ENCODE data around the gene MAEA.
"Not testable (repeated sequence)": the region's sequence is repeated elsewhere in the genome, so short reads cannot be mapped to it uniquely, and the experiment has no call there.

The MAEA gene

DNA sequence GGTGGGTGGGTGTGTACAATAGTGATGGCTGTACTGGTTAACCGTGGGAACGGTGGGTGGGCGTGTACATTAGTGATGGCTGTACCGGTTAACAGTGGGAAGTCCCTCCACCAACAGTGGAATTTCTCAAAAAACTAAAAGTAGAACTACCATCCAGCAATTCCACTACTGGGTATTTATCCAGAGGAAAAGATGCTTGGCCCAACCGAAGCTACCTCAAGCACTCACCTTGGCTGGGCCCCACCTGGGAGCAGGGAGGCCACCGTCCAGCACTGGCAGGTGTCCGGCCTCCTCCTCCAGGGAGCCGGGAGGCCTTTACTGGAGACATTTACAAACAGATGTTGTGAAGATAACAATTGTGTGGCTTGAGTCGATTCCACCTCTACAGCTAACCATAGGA is 6.0 kb upstream of the MAEA start:
- no peak for DNase-seq

DNA sequence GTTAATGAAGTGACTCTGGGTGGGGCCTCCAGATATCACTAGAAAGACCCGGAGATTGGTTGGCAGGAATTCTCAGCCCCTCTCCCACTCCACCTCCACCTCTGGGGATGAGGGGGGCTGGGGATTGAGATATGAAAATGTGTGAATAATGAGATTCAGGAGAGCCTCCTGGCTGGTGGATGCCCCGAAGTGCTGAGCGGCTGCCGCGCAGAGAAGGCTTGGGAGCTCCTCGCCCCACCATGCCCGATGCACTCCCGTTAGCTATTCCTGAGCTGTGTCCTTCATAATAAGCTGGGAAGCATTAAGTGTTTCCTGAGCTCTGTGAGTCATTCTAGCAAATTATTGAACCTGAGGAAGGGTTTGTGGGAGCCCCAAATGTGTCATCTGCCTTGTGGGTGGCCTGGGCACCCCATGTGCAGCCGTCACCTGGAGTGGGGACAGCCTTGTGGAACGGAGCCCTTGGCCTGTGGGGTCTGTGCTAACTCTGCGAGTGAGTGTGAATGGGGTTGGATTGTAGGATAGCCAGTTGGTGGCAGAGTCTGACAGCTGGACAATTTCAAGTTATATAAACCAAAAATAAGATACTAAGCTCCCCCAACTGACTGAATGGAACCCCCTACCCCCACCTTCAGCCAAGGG is 4.4 kb upstream of the MAEA start:
- no peak for DNase-seq

- no peak for DNase-seq
Observed at GRCh38 chr4:1285790-1286553, 3.7 kb upstream of the MAEA start.

- no peak for DNase-seq
Observed at GRCh38 chr4:1288786-1289185, 905 bp upstream of the MAEA start.

DNA sequence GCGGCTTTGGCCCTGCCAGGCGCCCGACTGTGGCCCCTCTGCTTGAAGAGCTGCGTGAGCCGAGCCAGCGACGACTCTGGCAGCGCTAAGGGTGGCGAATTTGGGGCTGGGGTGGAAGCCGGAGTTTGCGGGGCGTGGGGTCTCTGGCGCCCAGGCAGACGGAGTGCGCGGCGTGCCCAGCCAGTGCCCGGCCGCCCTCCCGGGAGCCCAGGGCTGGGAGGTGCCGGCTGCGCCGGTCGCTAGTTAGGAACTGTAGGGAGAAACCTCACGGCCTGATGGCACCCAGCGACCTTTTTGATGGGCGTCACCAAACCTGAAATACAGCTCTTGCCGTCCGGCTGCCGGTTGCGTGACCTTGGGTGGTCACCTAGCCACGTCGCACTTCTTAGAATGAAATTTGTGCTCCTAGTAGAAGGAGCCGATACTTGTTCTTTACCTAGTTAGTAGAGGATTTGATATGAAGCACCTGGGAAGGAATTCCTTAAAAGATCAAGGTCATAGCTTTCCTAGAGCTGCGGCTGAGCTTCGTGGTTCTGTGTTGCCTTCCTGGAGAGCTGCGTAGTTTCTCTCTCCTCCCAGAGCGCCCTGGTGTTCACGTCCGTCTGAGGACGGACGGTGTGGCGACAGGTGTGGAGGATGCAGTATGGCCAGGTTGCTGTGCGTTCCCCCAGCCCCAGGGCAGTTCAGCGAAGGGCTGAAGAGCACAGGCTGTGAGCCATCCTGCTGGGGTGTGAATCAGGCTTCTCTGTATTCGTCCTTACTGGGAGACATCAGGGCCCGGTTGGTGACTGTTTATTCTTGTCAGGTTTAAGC is 680 bp downstream of the MAEA start:
- DNase-seq = peak; percentile 42

DNA sequence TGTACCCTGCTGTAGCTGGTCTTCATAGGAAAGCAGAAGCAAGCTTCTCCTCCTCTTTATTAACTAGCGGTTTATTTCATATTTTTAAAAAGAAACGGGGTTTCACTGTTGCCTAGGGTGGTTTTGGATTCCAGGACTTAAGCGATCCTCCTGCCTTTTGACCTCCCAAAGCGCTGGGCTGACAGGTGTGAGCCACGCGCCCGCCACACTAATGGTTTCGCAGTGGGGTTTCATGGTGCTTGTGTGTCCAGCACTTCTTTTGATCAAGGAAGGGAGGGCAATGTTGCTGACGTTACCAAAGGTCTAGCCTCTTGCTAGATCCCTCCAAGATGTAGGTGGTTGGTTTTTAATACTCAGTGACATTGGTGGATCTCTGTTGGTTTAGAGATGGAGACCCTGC is 1.4 kb downstream of the MAEA start:
- no peak for DNase-seq

DNA sequence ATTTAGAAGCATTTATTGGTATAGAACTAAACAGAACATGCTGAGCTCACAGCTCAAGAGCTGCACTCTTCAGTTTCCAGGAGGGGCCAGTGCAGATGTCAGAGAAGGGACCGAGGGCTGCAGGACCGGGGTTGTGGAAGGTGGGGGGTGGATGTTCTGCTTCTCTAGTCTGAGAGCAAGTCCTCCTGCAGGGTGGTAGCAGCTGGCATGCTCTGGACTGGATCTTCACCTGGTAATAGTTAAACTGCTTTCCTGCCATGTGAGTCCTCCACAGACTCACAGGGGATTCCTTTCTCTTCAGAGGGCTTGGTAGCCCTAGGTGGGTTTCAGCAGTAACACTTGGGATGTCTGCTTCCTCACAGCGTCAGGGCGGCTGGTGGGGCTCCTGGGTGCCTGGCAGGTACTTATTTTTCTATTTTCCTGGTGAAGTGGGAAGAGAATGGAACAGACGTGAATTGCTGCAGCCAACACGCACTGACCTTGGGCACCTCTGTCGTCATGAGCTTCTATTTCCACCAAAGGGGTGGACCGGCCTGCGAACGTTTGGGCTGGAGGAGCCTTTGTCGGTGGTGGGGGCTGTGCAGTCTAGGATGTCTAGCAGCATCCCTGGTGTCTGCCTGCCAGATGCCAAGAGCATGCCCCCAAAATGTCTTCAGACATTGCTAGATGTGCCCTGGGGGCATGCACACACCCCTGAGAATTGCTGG is 2.5 kb downstream of the MAEA start:
- no peak for DNase-seq

DNA sequence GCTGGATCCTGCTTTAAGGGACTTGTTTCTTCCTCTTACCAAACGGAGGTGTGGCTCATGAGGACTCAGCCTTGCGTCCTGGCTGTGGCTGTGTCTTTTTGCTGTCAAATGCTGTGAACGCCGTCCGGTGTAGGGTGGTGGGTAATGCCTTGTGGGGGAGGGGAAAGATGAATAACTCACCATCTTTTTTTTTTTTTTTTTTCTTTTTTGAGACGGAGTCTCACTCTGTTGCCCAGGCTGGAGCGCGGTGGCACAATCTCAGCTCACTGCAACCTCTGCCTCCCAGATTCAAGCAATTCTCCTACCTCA is 3.0 kb downstream of the MAEA start:
- DNase-seq = not testable (repeated sequence)

GRCh38 chr4:1293531-1293941 is 3.8 kb downstream of the MAEA start:
- no peak for DNase-seq

- no peak for DNase-seq
Observed at GRCh38 chr4:1293991-1294390, 4.3 kb downstream of the MAEA start.

GRCh38 chr4:1294424-1294823 is 4.7 kb downstream of the MAEA start:
- no peak for DNase-seq

DNA sequence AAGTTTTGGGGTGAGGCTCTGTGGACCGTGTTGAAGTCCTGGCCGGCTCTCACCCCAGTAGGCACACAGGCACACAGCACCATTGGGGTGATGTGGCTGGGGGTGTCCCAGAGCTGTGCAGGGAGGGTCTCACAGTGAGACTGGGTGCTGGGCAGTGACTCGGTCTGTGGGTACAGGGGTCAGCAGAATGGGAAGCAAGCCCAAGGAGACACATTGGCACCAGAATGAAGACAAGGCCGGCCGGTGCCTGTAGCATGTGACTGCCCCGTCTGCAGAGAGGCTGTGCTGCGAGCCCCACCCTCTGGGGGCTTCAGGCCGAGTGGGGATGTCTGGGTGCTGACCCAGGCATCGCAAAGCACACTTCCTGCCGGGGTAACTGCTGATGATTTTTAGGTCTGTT is 5.2 kb downstream of the MAEA start:
- DNase-seq = no peak

- no peak for DNase-seq
Observed at GRCh38 chr4:1295405-1296055, 5.8 kb downstream of the MAEA start.

GRCh38 chr4:1296324-1297022 is 6.8 kb downstream of the MAEA start:
- no peak for DNase-seq

DNA sequence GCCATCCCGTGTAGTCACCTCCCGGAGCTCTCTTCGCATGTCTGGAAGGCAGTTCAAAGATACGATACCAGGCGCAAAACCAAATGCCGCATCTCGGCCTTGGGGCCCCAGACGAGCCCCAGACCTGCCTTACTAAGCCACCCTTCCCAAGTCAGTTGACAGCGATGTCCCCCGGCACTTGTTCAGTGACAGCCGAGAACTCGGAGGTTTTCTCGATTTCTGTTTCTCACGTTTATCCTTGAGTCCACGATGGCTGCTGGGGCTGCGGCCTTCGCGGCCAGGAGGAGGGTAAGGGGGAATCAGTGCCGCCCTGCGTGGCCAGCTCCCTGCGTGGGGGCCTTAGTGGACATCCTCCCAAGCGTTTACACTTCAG is 7.3 kb downstream of the MAEA start:
- no peak for DNase-seq

DNA sequence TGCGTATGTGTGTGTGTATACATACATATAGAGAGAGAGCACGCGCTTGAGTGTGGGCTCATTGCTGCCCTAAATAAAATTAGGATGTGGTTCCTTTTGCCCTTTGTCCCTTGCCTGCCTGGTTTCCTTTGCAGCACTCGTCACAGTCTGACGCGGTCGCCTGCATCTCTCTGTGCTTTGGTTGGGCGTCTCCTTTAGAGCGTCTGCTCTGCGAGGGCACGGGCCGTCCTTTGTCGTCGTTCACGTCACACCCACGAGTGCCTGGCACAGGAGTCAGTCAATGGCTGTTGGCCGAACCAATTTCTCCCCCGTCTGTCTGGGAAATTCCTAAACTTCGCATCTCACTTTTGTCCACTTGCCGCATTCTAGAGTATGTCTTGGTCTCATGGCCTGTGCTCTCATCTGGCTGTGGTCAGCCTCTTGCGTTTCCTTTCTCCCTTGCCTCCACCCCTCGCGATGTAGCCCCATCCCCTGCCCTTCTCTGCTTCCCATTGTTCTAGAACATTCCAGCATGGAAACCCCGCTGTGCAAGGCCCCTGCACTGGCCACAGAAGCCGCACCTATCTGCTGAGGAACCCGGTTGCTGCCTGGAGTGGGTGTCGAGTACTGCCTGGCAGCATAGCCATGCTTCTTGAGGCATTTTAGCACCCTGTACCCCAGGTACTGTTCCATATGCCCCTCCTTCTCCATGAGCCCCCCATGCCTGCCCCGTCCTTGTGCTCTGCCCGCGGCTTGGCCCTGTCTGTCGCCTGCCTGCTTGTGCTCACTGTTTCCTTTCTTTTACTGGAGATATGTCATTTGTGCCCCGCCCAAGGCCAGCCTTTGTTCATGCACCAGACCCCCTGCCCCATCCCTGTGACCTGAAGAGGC is 8.0 kb downstream of the MAEA start:
- no peak for DNase-seq

GRCh38 chr4:1298461-1298860 is 8.8 kb downstream of the MAEA start:
- DNase-seq = no peak

DNA sequence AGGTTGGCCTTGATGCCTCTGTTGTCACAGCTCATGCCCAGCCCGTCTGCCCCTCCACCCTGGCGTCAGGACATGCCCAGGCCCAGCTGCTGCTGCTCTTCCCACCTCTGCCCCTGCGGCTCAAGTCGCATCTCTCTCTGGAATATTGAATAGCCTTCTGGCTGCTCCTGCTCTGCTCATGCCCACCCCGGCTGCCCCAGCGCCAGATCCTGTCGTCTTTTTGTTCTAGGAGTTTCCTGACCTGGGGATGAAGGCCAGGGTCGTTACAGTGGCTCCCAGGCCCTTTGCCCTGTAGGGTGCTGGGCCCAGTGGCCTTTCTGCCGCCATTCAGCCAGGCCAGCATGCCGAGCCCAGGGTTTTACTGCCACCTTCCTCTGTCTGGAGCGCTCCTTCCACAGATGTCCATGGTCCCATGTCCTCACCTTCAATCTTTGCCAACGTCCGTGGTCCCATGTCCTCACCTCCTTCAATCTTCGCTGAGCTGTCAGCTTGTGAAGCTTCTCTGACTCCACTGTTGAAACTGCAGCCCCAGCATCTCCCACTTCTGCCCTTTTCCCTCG is 9.7 kb downstream of the MAEA start:
- DNase-seq = no peak

- DNase-seq = no peak
Observed at GRCh38 chr4:1300466-1301455, 11.1 kb downstream of the MAEA start.

GRCh38 chr4:1302159-1302558 is 12.5 kb downstream of the MAEA start:
- no peak for DNase-seq

Measured in eye (tissue), 1 donor.